ENCODE data around the gene CLIP1. TPM values are rescaled to one million over a fixed set of nuclear protein-coding genes. Genes with fewer than 3 reads are reported as not detected.
"Not testable (repeated sequence)": the region's sequence is repeated elsewhere in the genome, so short reads cannot be mapped to it uniquely, and the experiment has no call there.

Gene CLIP1
- total RNA-seq, 4 donors from 2014 or later, result 78.7 to 147 (median 118) TPM

DNA sequence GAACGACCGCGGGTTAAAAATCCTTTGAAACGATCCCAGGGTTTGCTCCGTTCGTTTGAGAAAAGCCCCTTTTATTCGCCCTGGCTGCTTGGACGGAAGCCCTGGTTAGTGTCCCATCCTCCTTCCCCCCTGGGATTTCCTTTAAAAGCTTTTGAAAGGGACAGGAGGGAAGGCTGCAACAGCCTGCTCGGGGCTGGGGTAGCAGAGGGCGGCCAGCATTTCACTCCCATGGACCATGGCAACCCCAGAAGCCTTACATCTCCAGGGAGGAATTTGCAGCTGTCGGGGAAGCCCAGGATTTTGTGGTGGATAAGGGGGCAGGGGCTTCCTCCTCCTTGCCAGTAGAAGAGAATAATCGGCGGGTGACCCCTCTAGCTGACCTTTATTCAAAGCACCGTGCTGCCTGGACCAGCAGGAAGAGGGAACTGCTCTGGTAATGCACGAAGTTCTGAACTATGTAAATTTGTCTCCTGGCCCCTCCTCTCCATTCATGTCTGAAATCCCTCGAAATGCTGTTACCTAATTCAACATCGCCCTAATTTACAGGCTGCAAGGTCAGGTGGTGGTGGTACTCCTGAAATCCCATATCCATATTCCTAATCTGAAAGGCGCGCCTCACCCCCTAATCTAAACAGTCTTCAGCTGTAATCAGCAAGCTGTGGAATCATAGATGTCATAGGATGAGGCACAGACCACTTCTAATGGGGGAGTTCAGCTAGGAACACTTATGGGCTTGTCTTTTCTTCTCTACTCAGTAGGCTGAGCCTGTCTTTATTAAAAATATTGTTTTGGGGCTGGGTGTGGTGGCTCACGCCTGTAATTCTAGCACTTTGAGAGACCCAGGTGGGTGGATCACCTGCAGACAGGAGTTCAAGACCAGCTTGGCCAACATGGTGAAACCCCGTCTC lies 1.0 kb upstream of the CLIP1 start:
- TF ChIP-seq, protein P1, sequence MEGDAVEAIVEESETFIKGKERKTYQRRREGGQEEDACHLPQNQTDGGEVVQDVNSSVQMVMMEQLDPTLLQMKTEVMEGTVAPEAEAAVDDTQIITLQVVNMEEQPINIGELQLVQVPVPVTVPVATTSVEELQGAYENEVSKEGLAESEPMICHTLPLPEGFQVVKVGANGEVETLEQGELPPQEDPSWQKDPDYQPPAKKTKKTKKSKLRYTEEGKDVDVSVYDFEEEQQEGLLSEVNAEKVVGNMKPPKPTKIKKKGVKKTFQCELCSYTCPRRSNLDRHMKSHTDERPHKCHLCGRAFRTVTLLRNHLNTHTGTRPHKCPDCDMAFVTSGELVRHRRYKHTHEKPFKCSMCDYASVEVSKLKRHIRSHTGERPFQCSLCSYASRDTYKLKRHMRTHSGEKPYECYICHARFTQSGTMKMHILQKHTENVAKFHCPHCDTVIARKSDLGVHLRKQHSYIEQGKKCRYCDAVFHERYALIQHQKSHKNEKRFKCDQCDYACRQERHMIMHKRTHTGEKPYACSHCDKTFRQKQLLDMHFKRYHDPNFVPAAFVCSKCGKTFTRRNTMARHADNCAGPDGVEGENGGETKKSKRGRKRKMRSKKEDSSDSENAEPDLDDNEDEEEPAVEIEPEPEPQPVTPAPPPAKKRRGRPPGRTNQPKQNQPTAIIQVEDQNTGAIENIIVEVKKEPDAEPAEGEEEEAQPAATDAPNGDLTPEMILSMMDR (IDR thresholded peaks at IDR 0.05), result no peak
- peak in 1 of 4 donors; percentile 35 for TF ChIP-seq POLR2A (IDR thresholded peaks at IDR 0.05)
- intact Hi-C loops (cut with DNase I), result no loop called here
- Histone ChIP-seq H3K27me3 (no peaks in the 10 kb centered on the region), H3K4me1 (peaks cover 8 to 44% (median 25%) of the 10 kb centered on the region in 3 donors), H3K27ac (peak overlapping the region; percentile 88 to 100 (median 98)), H3K9me3 (no peaks in the 10 kb centered on the region), H3K36me3 (no peaks in the 10 kb centered on the region), H3K4me3 (peak overlapping the region; percentile 77 to 100 (median 88))
- 12% methylated on average over 19 of the region's 21 CpGs for WGBS, 2 donors
- no peak for DNase-seq

DNA sequence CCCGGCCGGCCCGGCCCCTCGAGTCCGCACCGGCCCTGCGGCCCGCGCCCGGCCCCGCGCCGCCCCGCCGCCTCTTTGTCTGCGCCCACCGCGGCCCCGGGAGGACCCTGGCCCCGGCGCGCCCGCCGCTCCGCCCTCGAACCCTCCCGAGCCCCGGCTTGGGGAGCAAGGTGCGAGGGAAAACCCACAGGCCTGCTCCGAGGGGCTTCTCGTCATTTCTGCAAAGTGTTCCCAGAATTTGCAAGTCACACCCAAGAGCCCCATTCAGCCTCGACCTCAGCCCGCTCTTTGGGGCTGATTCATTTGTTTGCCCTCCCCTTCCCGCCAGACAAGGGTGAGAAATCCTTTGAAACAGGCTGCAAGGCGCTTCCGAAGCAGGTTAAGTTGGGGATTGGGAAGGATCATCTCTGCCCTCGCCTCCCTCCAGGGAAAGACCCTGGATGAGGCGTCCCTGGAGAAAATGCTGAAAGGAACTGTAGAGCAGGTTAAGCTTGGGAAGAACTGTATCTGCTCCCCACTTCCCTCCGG lies 325 bp upstream of the CLIP1 start:
- intact Hi-C loops (cut with DNase I), result no loop called here
- no peaks in the 10 kb centered on the region for H3K27me3 ChIP-seq
- H3K4me1 ChIP-seq, result peaks cover 8 to 51% (median 31%) of the 10 kb centered on the region in 3 donors
- DNase-seq, result no peak
- 0% methylated on average over 5 to 13 of the region's 39 CpGs for WGBS, 2 donors
- no peaks in the 10 kb centered on the region for H3K36me3 ChIP-seq
- no peaks in the 10 kb centered on the region for H3K9me3 ChIP-seq
- TF ChIP-seq, protein P1 (IDR thresholded peaks at IDR 0.05), result no peak
- no peak for TF ChIP-seq POLR2A (IDR thresholded peaks at IDR 0.05)
- peak overlapping the region; percentile 77 to 100 (median 88) for H3K4me3 ChIP-seq
- peak overlapping the region; percentile 88 to 100 (median 98) for H3K27ac ChIP-seq

DNA sequence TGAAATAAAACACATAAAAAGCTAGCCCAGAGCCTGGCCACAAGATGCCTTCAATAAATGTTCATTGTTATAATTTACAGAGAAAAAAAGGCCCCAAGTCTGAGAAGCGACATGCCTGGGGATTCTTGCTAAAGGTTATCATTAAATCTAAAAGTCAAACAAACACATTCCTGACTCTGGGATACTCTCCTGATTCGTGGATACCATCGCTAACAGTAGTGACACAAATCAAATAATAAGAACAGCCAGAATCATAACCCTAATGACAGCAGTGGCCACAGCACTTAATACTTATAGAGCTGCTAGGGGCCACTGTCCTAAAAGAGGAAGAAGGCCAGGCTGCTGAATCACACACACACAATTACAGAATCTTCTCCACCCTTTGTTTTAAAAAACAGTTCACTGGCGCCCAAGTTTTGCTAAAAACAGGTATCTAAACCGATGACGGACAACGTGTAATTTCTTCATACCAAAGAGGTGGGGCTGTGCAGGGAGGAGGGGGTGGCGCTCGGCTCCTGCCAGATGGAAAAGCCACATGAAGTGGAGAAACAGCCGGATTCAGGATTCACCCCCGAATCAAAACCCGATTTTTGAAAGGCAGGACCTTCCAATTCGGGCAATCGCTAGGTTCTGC lies 1.2 kb downstream of the CLIP1 start:
- Histone ChIP-seq H3K27ac (peak overlapping the region; percentile 97 to 100 (median 98)), H3K27me3 (no peaks in the 10 kb centered on the region), H3K9me3 (no peaks in the 10 kb centered on the region), H3K4me3 (peak overlapping the region; percentile 77 to 100 (median 88)), H3K36me3 (peaks cover 0 to 10% (median 6%) of the 10 kb centered on the region in 3 donors), H3K4me1 (peaks cover 8 to 61% (median 35%) of the 10 kb centered on the region in 3 donors)
- intact Hi-C loops (cut with DNase I), result no loop called here
- WGBS, 2 donors, result 1 to 3% methylated on average over 12 to 14 of the region's 14 CpGs
- no peak for DNase-seq
- TF ChIP-seq POLR2A (IDR thresholded peaks at IDR 0.05), result no peak
- TF ChIP-seq, protein P1 (IDR thresholded peaks at IDR 0.05), result no peak

DNA sequence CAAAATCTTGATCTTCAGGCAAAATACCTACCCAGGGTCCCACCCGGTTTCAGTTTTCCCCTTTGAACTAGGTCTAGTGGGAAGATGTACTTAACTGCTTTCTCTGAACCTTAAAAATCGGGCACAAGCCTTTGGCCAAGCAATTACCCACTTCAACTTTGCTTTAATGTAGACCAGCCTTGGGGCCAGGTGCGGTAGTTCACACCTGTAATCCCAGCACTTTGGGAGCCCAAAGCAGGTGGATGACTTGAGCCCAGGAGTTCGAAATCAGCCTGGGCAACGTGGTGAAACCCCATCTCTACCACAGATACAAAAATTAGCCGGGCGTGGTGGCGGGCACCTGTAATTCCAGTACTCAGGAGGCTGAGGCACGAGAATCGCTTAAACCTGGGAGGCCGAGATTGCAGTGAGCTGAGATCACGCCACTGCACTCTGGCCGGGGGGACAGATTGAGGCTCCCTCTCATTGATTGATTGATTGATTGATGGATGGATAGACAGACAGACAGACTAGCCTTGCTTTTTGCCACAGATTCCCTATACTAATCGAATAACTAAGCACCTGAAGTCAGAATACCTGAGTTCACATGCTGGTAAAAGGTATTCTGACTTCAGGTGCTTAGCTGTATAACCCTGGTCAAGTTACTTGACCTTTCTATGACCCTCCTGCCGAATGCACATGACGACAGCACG lies 1.9 kb downstream of the CLIP1 start:
- H3K9me3 ChIP-seq, result no peaks in the 10 kb centered on the region
- H3K27me3 ChIP-seq, result no peaks in the 10 kb centered on the region
- no peak for TF ChIP-seq POLR2A (IDR thresholded peaks at IDR 0.05)
- TF ChIP-seq, protein P1 (IDR thresholded peaks at IDR 0.05), result no peak
- H3K27ac ChIP-seq, result peak overlapping the region; percentile 97 to 100 (median 98)
- 54 to 65% methylated on average over 6 to 11 of the region's 17 CpGs for WGBS, 2 donors
- H3K4me3 ChIP-seq, result peak overlapping the region; percentile 77 to 100 (median 88)
- peaks cover 0 to 17% (median 9%) of the 10 kb centered on the region in 3 donors for H3K36me3 ChIP-seq
- DNase-seq, result no peak
- peaks cover 8 to 68% (median 35%) of the 10 kb centered on the region in 3 donors for H3K4me1 ChIP-seq
- intact Hi-C loops (cut with DNase I), result no loop called here

DNA sequence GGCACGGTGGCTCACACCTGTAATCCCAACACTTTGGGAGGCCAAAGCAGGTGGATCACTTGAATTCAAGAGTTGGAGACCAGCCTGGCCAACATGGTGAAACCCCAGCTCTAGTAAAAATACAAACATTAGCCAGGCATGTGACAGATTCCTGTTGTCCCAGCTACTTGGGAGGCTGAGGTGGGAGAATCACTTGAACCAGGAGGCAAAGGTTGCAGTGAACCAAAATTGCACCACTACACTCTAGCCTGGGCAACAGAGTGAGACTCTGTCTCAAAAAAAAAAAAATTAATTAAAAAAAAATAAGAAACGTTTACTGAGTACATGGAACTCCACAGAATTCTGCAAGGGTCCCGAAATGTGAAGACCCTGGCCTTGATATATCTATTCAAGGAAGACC lies 3.4 kb downstream of the CLIP1 start:
- Histone ChIP-seq H3K4me1 (peaks cover 8 to 69% (median 37%) of the 10 kb centered on the region in 3 donors), H3K36me3 (peaks cover 0 to 21% (median 9%) of the 10 kb centered on the region in 3 donors), H3K27ac (peak overlapping the region in 2 of 4 donors; percentile 97 to 100)
- WGBS, 2 donors, result 87 to 88% methylated on average over 3 of the region's 3 CpGs
- H3K27me3 ChIP-seq; H3K4me3 ChIP-seq; H3K9me3 ChIP-seq; DNase-seq; intact Hi-C loops (cut with DNase I): not testable (repeated sequence)

DNA sequence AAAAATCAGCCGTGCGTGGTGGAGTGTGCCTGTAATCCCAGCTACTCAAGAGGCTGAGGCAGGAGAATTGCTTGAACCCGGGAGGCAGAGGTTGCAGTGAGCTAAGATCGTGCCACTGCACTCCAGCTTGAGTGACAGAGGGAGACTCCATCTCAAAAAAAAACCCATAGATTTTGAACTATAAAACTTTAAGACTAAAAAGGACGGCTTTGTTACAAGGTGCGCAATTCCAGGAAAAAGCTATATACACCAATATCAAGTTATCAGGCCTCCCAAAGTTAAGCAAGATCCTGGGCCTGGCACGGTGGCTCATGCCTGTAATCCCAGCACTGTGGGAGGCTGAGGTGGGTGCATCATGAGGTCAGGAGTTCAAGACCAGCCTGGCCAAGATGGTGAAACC lies 6.8 kb downstream of the CLIP1 start:
- 80 to 95% methylated on average over 7 of the region's 7 CpGs for WGBS, 2 donors
- H3K27ac ChIP-seq, result peak overlapping the region in 1 of 4 donors; percentile 3

More for the DNA sequence above, 6.8 kb downstream of the CLIP1 start:
- peaks cover 4 to 75% (median 49%) of the 10 kb centered on the region in 3 donors for H3K4me1 ChIP-seq
- peaks cover 0 to 21% (median 9%) of the 10 kb centered on the region in 3 donors for H3K36me3 ChIP-seq
- intact Hi-C loops (cut with DNase I); H3K4me3 ChIP-seq; DNase-seq; H3K27me3 ChIP-seq; H3K9me3 ChIP-seq: not testable (repeated sequence)

All from esophagus squamous epithelium (tissue), 5 donors.